GM12874 (cell line): Measurements from ENCODE around the gene SDHAF1.

Source experiments
- TF ChIP-seq, protein P1 (sequence below): IDR thresholded peaks from 2 replicates; pipeline ENCODE4 v1.5.1; 2011; ENCODE audit warnings: low read depth, mild to moderate bottlenecking, control low read depth, low read length, moderate library complexity; ENCODE audit not compliant: insufficient read depth

SDHAF1 gene

DNA sequence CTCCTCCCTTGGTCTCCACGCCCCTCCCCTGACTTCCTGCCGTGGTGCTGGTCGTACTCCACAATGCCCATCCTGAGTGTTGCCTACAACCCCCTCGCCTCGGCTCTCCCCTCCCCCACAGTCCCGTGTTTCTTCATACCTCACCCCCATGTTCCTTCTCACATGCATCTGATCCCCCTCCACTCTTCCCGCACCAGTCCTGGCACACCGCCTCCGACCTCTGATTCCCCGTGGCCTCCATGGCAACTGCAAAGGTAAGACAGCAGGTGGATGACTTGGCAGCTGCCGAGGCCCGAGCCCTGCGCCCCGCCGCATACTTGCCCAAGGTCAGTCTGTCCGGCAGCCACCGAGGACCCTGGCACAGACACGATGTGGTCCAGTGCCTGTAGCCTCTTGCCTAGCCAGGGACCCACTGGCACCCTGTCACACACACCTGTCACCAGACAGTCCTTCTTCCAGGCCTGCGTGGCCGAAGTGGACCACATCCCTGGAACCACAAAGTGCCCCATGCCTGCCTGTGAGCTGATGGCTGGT is 16.1 kb upstream of the SDHAF1 start:
- TF ChIP-seq, protein P1, sequence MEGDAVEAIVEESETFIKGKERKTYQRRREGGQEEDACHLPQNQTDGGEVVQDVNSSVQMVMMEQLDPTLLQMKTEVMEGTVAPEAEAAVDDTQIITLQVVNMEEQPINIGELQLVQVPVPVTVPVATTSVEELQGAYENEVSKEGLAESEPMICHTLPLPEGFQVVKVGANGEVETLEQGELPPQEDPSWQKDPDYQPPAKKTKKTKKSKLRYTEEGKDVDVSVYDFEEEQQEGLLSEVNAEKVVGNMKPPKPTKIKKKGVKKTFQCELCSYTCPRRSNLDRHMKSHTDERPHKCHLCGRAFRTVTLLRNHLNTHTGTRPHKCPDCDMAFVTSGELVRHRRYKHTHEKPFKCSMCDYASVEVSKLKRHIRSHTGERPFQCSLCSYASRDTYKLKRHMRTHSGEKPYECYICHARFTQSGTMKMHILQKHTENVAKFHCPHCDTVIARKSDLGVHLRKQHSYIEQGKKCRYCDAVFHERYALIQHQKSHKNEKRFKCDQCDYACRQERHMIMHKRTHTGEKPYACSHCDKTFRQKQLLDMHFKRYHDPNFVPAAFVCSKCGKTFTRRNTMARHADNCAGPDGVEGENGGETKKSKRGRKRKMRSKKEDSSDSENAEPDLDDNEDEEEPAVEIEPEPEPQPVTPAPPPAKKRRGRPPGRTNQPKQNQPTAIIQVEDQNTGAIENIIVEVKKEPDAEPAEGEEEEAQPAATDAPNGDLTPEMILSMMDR, result no peak

- TF ChIP-seq, protein P1, result no peak
Observed at GRCh38 chr19:35983177-35983576, 11.8 kb upstream of the SDHAF1 start.

DNA sequence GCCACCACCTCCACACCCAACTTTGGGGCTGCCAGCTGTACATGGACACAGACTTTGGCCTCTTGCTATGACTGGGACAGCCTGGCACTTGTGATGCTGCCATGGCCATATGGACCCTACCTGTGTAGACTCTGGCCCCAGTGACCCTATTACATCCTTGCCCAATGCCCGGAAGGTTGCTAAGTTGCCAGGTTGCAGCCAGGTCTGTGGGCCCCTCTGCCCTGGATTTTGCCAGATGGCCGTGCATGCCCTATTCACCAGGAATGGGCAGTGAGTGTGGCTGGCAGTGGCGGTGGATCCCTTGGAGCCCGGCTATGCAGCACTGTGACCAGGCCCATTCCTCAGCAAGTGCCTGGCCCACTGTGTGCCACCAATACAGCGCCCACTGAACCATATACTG is 8.9 kb upstream of the SDHAF1 start:
- TF ChIP-seq, protein P1, result no peak

GRCh38 chr19:35986664-35987570 is 8.1 kb upstream of the SDHAF1 start:
- TF ChIP-seq, protein P1, result no peak

GRCh38 chr19:35987571-35987896 is 7.5 kb upstream of the SDHAF1 start:
- TF ChIP-seq, protein P1, result no peak

- TF ChIP-seq, protein P1, result no peak
Observed at GRCh38 chr19:35988824-35989223, 6.2 kb upstream of the SDHAF1 start.

DNA sequence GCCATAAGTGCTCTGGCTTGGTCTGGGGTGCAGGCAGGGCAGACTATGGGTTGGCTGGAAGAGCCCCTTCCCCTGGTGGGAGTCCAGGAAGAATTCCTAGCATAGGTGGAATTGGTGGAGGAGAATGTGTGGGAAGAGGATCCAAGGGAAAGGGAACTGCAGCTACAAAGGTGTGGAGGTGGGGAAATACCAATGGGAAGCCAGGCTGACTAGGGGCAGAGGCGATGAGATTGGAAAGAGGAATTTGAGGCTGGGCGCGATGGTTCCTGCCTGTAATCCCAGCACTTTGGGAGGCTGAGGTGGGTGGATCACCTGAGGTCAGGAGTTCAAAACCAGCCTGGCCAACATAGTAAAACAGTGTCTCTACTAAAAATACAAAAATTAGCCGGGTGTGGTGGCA is 4.8 kb upstream of the SDHAF1 start:
- TF ChIP-seq, protein P1, result no peak
